ENCODE measurements around the gene ALPL.
"Not testable (repeated sequence)": the region's sequence is repeated elsewhere in the genome, so short reads cannot be mapped to it uniquely, and the experiment has no call there.

The ALPL gene

GRCh38 chr1:21559788-21560567, 50.8 kb downstream of the ALPL start:
- no peak for DNase-seq (ENCODE audit: low spot score)

GRCh38 chr1:21560916-21561638, 51.9 kb downstream of the ALPL start:
- no peak for DNase-seq (ENCODE audit: low spot score)

GRCh38 chr1:21562896-21563295, 53.7 kb downstream of the ALPL start:
- DNase-seq (ENCODE audit: low spot score): no peak

GRCh38 chr1:21563971-21564370, 54.7 kb downstream of the ALPL start:
- no peak for DNase-seq (ENCODE audit: low spot score)

GRCh38 chr1:21564521-21565095, 55.4 kb downstream of the ALPL start:
- no peak for DNase-seq (ENCODE audit: low spot score)

GRCh38 chr1:21565285-21565684, 56.1 kb downstream of the ALPL start:
- DNase-seq (ENCODE audit: low spot score): no peak

- not testable (repeated sequence) for DNase-seq (ENCODE audit: low spot score)
These were observed 57.1 kb downstream of the ALPL start for GRCh38 chr1:21566361-21566760.

GRCh38 chr1:21567241-21568005, 58.2 kb downstream of the ALPL start:
- no peak for DNase-seq (ENCODE audit: low spot score)

GRCh38 chr1:21568006-21568746, 59.0 kb downstream of the ALPL start:
- DNase-seq (ENCODE audit: low spot score): no peak

GRCh38 chr1:21568809-21569385, 59.7 kb downstream of the ALPL start:
- no peak for DNase-seq (ENCODE audit: low spot score)

GRCh38 chr1:21569820-21570527, 60.8 kb downstream of the ALPL start:
- DNase-seq (ENCODE audit: low spot score): no peak

- no peak for DNase-seq (ENCODE audit: low spot score)
These were observed 61.3 kb downstream of the ALPL start for GRCh38 chr1:21570528-21570875.

GRCh38 chr1:21570885-21571284, 61.7 kb downstream of the ALPL start:
- no peak for DNase-seq (ENCODE audit: low spot score)

GRCh38 chr1:21572221-21572620, 63.0 kb downstream of the ALPL start:
- no peak for DNase-seq (ENCODE audit: low spot score)

GRCh38 chr1:21572735-21573277, 63.6 kb downstream of the ALPL start:
- no peak for DNase-seq (ENCODE audit: low spot score)

- no peak for DNase-seq (ENCODE audit: low spot score)
These were observed 64.3 kb downstream of the ALPL start for GRCh38 chr1:21573475-21573874.

- DNase-seq (ENCODE audit: low spot score): peak; percentile 64
These were observed 64.8 kb downstream of the ALPL start for GRCh38 chr1:21573971-21574465.

GRCh38 chr1:21574466-21575151, 65.4 kb downstream of the ALPL start:
- no peak for DNase-seq (ENCODE audit: low spot score)

- no peak for DNase-seq (ENCODE audit: low spot score)
These were observed 66.2 kb downstream of the ALPL start for GRCh38 chr1:21575351-21575942.
